Upper lobe of left lung (tissue), 6 donors: ENCODE results near the gene LONP2. TPM values are rescaled to one million over a fixed set of nuclear protein-coding genes. Genes with fewer than 3 reads are reported as not detected.

ENCODE experiments used
- ATAC-seq, 2 donors: fragments of 200-7000 bp; cut with Tn5 transposase; one replicate each; pipeline ENCODE4 v1.9.1; 2022; ENCODE audit warnings: mild to moderate bottlenecking in 2 of 2, moderate library complexity in 2 of 2; ENCODE audit not compliant: low FRiP score in 2 of 2
- DNase-seq, 2 donors: peaks; one replicate each; pipeline ENCODE4 v3.0.0-alpha.2; 2019 to 2020
- H3K27ac ChIP-seq, 4 donors: fragments of 200-600 bp; sonication (generic); one replicate each; pipeline ENCODE4 v1.5.1; 2016 to 2019
- H3K27me3 ChIP-seq, 4 donors: fragments of 200-600 bp; sonication (generic); one replicate each; pipeline ENCODE4 v1.5.1; 2017 to 2019
- H3K36me3 ChIP-seq, 4 donors: fragments of 200-600 bp; sonication (generic); one replicate each; pipeline ENCODE4 v1.5.1; 2016 to 2019
- H3K4me1 ChIP-seq, 4 donors: fragments of 200-600 bp; sonication (generic); one replicate each; pipeline ENCODE4 v1.5.1; 2018 to 2019
- H3K4me3 ChIP-seq, 4 donors: fragments of 200-600 bp; sonication (generic); one replicate each; pipeline ENCODE4 v1.5.1; 2017 to 2019; ENCODE audit warnings: mild to moderate bottlenecking in 2 of 4, moderate library complexity in 1 of 4
- H3K9me3 ChIP-seq, 4 donors: fragments of 200-600 bp; sonication (generic); one replicate each; pipeline ENCODE4 v1.5.1; 2018 to 2019
- CTCF ChIP-seq, 6 experiments: fragments of 450-650 bp in 4 of 6; fragments of 200-600 bp in 2 of 6; sonication (generic) in 2 of 6; IDR thresholded peaks; one replicate each; pipeline ENCODE4 v1.5.1; 2016 to 2019; ENCODE audit warnings: antibody characterized with exemption in 6 of 6
- EP300 ChIP-seq, 4 donors: sonication (generic); formaldehyde crosslinking; IDR thresholded peaks; one replicate each; pipeline ENCODE4 v1.5.1; 2017; ENCODE audit warnings: antibody characterized with exemption in 4 of 4, control low read depth in 2 of 4
- POLR2A ChIP-seq, 4 donors: fragments of 450-650 bp; IDR thresholded peaks; one replicate each; pipeline ENCODE4 v1.5.1; 2016 to 2017; ENCODE audit warnings: antibody characterized with exemption in 4 of 4, mild to moderate bottlenecking in 2 of 4
- POLR2AphosphoS5 ChIP-seq, 2 donors: sonication (generic); formaldehyde crosslinking; IDR thresholded peaks; one replicate each; pipeline ENCODE4 v1.5.1; 2017; ENCODE audit warnings: antibody characterized with exemption in 2 of 2
- WGBS, 2 donors: methylation state at CpG; one replicate each; pipeline ENCODE4 v1.1.5; 2017 to 2018; 5-methylcytosine and 5-hydroxymethylcytosine counted together
- total RNA-seq, 6 donors: library from RNA; depleted of rRNA in 4 of 6; stranded (reverse); fragments of >200 nt in 4 of 6; gene quantifications; one replicate each; pipeline versions ENCODE4 v1.1.0 to v1.2.1, GENCODE V29; 2016 to 2021
- donor health status: DM: no; HTN: no; CAD: no; lungs with moderate emphysema.
- donor health status: DM: no; HTN: yes; CAD: no; lungs with severe emphysema.

The LONP2 gene
- total RNA-seq, 6 donors from 2014 or later: 47.9 to 104 (median 57.8) TPM

GRCh38 chr16:48383877-48384519, 139.9 kb downstream of the LONP2 start:
- peaks cover 46 to 61% (median 50%) of the 10 kb centered on the region in 4 donors for H3K4me1 ChIP-seq
- DNase-seq (no peak), ATAC-seq (no peak)
- peak overlapping the region; percentile 98 to 100 (median 100) for H3K27ac ChIP-seq
- TF ChIP-seq POLR2A (IDR thresholded peaks at IDR 0.05): peak in 2 of 4 donors; percentile 12 to 17
- TF ChIP-seq POLR2AphosphoS5 (IDR thresholded peaks at IDR 0.05): no peak
- H3K27me3 ChIP-seq: no peaks in the 10 kb centered on the region
- H3K36me3 ChIP-seq: no peaks in the 10 kb centered on the region
- no peaks in the 10 kb centered on the region for H3K9me3 ChIP-seq
- H3K4me3 ChIP-seq: peak overlapping the region; percentile 65 to 97 (median 92)
- WGBS, 2 donors: 6% methylated on average over 11 to 15 of the region's 15 CpGs

GRCh38 chr16:48384520-48385252, 140.6 kb downstream of the LONP2 start:
- H3K27ac ChIP-seq: peak overlapping the region; percentile 98 to 100 (median 100)
- no peaks in the 10 kb centered on the region for H3K27me3 ChIP-seq
- peaks cover 39 to 54% (median 43%) of the 10 kb centered on the region in 4 donors for H3K4me1 ChIP-seq
- ATAC-seq: peak; percentile 70 to 77
- peak; percentile 79 to 92 for DNase-seq
- 0 to 2% methylated on average over 5 to 34 of the region's 103 CpGs for WGBS, 2 donors
- peak overlapping the region; percentile 78 to 97 (median 92) for H3K4me3 ChIP-seq
- no peaks in the 10 kb centered on the region for H3K36me3 ChIP-seq
- TF ChIP-seq POLR2AphosphoS5 (IDR thresholded peaks at IDR 0.05): peak in 1 of 2 donors; percentile 8
- no peak for TF ChIP-seq POLR2A (IDR thresholded peaks at IDR 0.05)
- H3K9me3 ChIP-seq: no peaks in the 10 kb centered on the region

- H3K9me3 ChIP-seq: no peaks in the 10 kb centered on the region
- peak; percentile 94 to 95 for ATAC-seq
- peak within 1 kb of the TSS; percentile 78 to 97 (median 92) for H3K4me3 ChIP-seq
- peak within 1 kb of the TSS; percentile 98 to 100 (median 100) for H3K27ac ChIP-seq
- peak; percentile 91 to 99 for DNase-seq
- no peaks in the 10 kb centered on the region for H3K27me3 ChIP-seq
- WGBS, 2 donors: 1 to 2% methylated on average over 11 to 18 of the region's 105 CpGs
- peak in 3 of 4 donors; percentile 80 to 90 (median 84) for TF ChIP-seq POLR2A (IDR thresholded peaks at IDR 0.05)
- peak in 2 of 6 experiments; percentile 26 to 45 for TF ChIP-seq CTCF (IDR thresholded peaks at IDR 0.05)
- no peak for TF ChIP-seq EP300 (IDR thresholded peaks at IDR 0.05)
- peak; percentile 49 to 57 for TF ChIP-seq POLR2AphosphoS5 (IDR thresholded peaks at IDR 0.05)
- no peaks in the 10 kb centered on the region for H3K36me3 ChIP-seq
- peaks cover 33 to 46% (median 35%) of the 10 kb centered on the region in 4 donors for H3K4me1 ChIP-seq
Measured at GRCh38 chr16:48385253-48386150, 141.4 kb downstream of the LONP2 start, which contains the start of gene SIAH1. SIAH1 (minus strand) TSS chr16:48385413; CDS start chr16:48362428, 22,985 bp downstream.

- peak overlapping the region in 2 of 4 donors; percentile 58 to 100 for H3K27ac ChIP-seq
- peaks cover 22 to 33% (median 26%) of the 10 kb centered on the region in 4 donors for H3K4me1 ChIP-seq
- ATAC-seq (no peak), DNase-seq (no peak)
- H3K9me3 ChIP-seq: no peaks in the 10 kb centered on the region
- WGBS, 2 donors: 80 to 83% methylated on average over 16 to 17 of the region's 17 CpGs
- H3K36me3 ChIP-seq: no peaks in the 10 kb centered on the region
- no peak overlapping the region for H3K4me3 ChIP-seq
- no peaks in the 10 kb centered on the region for H3K27me3 ChIP-seq
- TF ChIP-seq POLR2AphosphoS5 (IDR thresholded peaks at IDR 0.05) (no peak), EP300 (IDR thresholded peaks at IDR 0.05) (no peak), POLR2A (IDR thresholded peaks at IDR 0.05) (no peak), CTCF (IDR thresholded peaks at IDR 0.05) (no peak)
Measured at GRCh38 chr16:48386559-48387312, 142.6 kb downstream of the LONP2 start.

GRCh38 chr16:48392407-48392806, 148.3 kb downstream of the LONP2 start:
- H3K27me3 ChIP-seq: no peaks in the 10 kb centered on the region
- H3K36me3 ChIP-seq: no peaks in the 10 kb centered on the region
- H3K4me3 ChIP-seq: no peak overlapping the region
- H3K4me1 ChIP-seq: no peaks in the 10 kb centered on the region
- 96% methylated on average over 5 of the region's 5 CpGs for WGBS, 2 donors
- H3K27ac ChIP-seq: no peak overlapping the region
- TF ChIP-seq EP300 (IDR thresholded peaks at IDR 0.05) (no peak), POLR2AphosphoS5 (IDR thresholded peaks at IDR 0.05) (no peak), POLR2A (IDR thresholded peaks at IDR 0.05) (no peak), CTCF (IDR thresholded peaks at IDR 0.05) (no peak)
- H3K9me3 ChIP-seq: no peaks in the 10 kb centered on the region
- no peak for ATAC-seq
- no peak for DNase-seq
